ENCODE data around the gene ZNF385D.

GRCh38 chr3:21729888-21730459 is 21.0 kb downstream of the ZNF385D start:
- TF ChIP-seq, protein P1, sequence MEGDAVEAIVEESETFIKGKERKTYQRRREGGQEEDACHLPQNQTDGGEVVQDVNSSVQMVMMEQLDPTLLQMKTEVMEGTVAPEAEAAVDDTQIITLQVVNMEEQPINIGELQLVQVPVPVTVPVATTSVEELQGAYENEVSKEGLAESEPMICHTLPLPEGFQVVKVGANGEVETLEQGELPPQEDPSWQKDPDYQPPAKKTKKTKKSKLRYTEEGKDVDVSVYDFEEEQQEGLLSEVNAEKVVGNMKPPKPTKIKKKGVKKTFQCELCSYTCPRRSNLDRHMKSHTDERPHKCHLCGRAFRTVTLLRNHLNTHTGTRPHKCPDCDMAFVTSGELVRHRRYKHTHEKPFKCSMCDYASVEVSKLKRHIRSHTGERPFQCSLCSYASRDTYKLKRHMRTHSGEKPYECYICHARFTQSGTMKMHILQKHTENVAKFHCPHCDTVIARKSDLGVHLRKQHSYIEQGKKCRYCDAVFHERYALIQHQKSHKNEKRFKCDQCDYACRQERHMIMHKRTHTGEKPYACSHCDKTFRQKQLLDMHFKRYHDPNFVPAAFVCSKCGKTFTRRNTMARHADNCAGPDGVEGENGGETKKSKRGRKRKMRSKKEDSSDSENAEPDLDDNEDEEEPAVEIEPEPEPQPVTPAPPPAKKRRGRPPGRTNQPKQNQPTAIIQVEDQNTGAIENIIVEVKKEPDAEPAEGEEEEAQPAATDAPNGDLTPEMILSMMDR (IDR thresholded peaks at IDR 0.05), result no peak
- TF ChIP-seq POLR2A (IDR thresholded peaks at IDR 0.05), result no peak

Measured in thyroid gland (tissue), 4 donors.